GM18870 (cell line): ENCODE data around the gene TMEM248.
"Not testable (repeated sequence)": the region's sequence is repeated elsewhere in the genome, so short reads cannot be mapped to it uniquely, and the experiment has no call there.

Experiments
- ATAC-seq: cut with Tn5 transposase; IDR thresholded peaks from one replicate; pipeline ENCODE4 v1.9.1; 2021; ENCODE audit warnings: moderate library complexity; ENCODE audit not compliant: unreplicated experiment

The TMEM248 gene, protein sequence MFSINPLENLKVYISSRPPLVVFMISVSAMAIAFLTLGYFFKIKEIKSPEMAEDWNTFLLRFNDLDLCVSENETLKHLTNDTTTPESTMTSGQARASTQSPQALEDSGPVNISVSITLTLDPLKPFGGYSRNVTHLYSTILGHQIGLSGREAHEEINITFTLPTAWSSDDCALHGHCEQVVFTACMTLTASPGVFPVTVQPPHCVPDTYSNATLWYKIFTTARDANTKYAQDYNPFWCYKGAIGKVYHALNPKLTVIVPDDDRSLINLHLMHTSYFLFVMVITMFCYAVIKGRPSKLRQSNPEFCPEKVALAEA

DNA sequence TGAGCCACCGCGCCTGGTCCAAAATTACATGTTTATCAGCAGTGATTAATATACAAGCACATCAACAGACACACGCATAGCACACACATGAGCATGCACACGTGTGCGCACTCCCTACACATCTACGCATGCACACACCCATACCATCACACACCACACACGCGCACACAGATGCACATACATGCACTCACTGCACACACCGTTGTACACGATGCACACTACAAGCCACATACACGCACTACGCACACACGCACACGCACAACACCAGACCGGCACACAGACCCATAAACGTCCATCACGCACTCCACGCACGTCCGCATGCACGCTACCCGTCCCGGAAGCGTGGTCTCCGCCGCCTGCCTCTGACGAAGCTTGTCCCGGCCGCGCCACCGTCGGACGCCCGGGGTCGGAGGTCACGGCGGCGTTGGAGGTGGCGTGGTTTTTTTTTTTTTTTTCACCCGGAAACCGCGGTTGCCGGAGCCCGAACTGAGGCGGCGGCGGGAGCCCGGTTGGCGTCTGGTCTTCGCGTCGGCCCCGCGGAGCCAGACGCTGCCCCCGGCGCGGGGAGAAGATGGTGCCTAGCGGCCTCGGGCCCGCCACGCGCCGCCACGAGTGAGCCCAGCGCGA is at the start of gene TMEM248:
TMEM248 (plus strand) TSS at position 457 of the 627 bp plus-strand sequence. CDS start 20,641 bp downstream, outside the sequence.
- peak; percentile 73 for ATAC-seq

DNA sequence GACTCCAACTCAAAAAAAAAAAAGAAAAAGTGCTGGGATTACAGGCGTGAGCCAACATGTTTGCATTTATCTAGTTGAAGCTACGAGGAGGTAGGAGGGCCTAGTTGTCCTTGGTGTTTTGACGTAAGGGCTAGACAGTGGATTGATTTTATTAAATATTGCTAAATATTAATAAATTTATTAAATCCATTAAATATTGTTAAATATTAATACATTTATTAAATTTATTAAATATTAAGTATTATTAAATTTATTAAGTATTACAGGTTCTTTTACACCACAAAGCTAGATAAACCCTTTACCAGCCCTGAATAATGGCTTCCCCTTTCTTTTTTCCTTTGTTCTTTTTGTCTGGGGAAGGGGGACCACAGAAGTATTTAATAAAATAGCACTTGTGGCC is 47.5 kb upstream of the TMEM248 start:
- no peak for ATAC-seq

DNA sequence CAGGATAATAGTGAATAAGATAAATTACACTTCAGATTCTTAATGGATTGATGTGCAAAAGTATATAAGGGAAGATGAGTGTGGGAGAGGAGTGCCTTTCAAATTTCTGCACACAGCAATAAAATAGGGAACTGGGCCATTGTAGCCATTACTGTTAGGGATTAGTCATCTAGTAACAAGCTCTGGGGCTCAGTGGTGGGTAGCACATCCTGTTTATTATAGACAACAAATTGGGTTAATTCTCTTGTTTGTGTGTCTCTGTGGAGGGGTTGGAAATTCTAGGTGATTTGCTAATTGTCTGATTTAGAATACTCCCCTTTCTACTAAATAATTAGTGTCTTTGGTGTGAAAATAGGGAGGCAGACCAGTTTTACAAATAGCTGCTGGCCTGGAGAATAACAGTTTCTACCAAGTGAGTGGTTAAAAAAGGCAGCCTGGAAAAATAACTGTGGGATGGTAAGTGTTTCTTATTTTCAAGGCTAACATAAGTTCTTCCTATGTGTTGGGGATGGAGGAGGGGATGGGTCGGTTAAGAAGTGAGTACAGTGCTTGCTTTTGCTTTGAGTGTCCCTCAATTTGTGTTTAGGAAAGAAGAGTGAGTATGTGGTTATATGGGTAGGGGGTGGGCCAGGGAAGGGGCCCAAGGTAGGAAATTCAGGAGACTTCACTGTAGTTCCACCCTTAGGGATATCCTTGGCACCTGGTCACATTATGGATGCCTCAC is 43.3 kb upstream of the TMEM248 start:
- peak; percentile 95 for ATAC-seq

DNA sequence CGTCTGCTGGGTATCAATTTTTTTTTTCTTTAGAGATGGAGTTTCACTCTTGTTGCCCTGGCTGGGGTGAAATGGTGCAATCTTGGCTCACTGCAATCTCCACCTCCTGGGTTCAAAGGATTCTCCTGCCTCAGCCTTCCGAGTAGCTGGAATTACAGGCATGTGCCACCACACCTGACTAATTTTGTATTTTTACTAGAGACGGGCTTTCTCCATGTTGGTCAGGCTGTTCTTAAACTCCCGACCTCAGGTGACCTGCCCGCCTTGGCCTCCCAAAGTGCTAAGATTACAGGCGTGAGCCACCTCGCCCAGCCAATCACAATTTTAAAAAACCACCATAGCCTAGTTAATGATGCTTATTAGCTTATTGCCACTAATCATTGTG is 42.7 kb upstream of the TMEM248 start:
- not testable (repeated sequence) for ATAC-seq

DNA sequence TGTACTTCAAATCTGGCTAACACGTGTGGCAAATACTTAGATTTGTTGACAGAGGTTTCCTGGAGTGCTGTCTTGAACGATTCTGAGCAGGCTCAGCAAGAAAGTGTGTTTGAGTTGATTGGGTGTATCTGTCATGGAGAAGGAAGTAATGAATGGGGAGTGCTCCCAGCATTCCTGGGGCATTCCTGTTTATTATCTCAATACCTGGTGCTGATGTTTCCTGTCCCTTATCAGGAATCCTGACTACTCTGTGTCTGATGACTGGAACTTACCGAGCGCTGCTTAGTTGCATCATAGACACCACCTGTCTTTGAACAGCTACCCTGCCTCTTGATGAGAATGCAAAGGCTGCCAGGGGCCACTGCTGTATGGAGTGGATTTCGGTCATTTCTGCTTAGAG is 41.0 kb upstream of the TMEM248 start:
- ATAC-seq: no peak

DNA sequence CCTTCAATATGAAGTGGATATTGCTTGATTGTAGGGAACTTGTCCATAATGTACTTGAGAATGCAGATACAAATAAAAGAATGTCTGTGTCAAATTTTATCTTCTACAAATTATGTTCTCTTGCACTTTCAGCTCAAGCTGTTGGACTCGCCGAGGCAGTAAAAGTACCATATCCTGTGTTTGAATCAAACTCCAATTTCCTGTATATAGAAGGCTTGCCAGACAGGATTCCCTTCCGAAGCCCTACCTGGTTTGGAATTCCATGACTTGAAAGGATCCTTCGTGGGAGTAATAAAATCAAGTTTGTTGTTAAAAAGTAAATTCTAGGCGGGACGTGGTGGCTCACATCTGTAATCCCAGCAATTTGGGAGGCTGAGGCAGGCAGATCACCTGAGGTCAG is 40.4 kb upstream of the TMEM248 start:
- ATAC-seq: not testable (repeated sequence)

DNA sequence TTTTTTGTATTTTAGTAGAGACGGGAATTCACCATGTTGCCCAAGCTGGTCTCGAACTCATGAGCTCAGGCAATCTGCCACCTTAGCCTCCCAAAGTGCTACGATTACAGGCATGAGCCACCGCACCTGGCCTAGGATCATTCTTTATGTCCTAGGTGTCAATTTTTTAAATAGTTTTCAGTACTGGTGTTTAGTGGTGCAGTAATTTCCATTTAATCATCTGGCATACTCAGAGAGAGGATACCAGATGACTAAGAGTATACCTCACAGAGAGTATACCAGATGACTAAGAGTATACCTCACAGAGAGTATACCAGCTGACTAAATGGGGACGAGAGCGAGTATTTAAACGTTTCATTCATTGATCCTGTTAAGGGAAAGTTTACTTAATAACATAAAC is 37.3 kb upstream of the TMEM248 start:
- no peak for ATAC-seq

DNA sequence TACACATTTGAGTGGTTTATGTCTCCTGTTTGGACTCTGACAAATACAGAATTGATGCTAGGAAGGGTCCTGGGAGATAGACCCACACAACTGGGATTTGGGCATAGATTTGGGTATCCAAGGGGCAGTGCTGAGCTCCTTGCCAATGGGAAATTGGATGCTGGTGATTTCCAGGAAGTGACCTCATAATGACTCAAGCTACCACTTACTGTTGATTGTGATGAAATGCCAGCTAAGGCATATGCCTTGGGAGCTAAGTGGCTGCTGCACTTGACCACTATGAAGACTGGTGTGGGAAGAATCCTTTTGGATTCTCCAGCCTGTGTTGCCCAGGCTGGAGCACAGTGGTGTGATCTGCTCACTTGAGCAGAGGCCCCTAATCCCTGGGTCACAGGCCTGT is 36.5 kb upstream of the TMEM248 start:
- not testable (repeated sequence) for ATAC-seq

DNA sequence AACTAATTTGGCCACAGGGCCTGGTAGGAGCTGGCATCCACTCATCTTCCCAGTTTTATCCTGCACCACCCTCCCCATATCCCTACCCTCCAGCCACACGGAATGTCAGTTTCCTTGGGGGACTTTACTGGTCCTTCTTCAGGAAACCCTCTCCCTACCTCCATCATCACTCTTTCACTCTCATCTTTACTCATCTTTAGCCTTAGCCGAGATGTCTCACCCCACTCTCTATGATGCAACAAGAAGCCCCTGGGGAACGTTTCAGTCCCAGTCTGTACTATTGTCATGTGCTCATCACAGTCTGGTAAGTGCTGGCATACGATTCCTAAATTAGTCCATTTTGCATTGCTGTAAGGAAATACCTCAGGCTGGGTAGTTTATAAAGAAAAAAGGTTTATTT is 34.9 kb upstream of the TMEM248 start:
- ATAC-seq: peak; percentile 63

DNA sequence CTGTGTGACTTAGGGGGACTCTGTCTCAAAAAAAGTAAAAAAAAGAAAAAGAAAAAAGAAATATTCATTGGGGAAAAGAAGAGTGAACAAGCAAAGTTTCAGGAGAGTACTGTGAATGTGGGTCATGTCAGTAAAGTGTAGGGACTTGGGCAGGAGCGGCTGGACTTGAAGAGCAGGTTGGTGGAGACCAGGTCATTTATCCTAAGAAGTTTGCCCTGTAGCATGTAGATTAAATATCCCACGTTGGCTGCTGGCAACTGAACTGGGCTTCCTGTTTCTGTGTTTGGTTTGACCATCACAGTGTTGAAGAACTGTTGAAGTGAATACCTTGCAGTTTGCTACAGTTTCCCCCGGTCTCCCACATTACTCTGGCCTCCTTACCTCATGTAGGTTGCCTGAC is 32.8 kb upstream of the TMEM248 start:
- ATAC-seq: not testable (repeated sequence)

DNA sequence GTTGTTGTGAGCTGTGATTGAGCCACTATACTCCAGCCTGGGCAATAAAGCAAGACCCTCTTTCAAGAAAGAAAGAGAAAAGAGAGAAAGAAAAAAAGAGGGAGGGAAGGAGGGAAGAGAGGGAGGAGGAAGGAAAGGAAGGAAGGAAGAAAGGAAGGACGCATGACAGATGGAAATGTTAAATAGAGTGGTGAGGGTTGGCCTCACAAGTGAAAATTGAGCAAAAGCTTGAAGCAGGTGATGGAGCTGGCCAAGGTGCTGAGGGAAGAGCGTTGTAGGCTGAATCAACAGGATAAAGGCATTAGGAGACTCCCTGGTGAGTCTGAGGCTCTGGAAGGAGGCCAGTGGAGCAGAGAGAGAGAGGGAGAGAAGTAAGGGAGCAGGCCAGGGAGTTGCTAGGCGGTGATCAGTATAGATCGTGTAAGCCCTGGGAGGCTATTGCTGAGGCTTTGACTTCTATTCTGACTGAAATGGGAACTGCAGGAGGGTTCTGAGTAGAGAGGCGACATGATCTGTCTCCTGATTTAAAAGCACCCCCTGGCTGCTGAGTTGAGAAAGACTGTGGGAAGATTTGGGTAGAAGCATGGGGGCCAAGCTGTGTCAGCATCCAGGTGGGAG is 26.5 kb upstream of the TMEM248 start:
- no peak for ATAC-seq

DNA sequence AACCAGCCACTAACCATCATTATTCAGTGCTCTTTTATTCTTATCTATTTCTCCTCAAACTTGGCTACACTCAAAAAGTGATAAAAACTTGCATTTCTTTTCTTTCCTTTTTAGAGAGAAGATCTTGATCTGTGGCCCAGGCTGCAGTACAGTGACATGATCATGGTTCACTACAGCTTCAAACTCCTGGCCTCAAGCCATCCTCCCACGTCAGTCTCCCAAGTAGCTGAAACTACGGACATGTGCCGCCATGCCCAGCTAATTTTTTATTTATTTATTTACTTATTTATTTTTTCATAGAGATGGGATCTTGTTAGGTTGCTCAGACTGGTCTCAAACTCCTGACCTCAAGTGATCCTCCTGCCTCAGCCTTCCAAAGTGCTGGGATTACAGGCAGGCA is 24.6 kb upstream of the TMEM248 start:
- ATAC-seq: no peak

DNA sequence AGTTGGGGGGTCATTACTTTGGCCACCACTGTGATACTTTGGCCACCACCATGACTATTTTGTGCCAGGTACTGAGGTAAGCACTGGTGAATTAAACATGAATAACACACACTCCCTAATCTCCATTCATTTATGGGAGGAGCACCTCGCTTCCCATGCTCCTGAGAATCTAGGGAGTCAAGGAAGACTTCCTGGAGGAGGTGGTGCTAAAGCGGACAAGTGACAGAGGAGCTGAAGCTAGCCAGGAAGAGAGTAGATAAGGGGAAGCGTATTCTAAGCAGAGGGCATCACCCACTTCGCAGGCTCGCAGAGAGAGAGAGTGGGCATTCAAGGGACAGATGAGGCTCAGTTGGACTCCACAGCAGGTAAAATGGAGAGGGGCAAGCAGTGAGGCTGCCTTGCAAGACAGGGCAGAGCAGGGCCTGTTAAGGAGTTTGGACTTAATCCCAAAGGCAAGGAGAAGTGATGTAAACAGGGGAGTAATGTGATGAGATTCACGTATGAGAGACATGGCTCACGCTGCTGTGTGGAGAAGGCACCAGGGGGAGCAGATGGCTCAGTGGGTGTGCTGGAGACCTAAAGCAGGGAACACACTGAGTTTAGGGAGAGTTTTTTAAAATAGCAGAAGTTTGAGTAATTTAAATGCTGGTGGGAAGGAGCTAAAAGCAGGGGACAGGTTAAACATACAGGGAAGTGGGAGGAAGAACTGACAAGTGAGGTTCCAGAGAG is 21.3 kb upstream of the TMEM248 start:
- no peak for ATAC-seq

DNA sequence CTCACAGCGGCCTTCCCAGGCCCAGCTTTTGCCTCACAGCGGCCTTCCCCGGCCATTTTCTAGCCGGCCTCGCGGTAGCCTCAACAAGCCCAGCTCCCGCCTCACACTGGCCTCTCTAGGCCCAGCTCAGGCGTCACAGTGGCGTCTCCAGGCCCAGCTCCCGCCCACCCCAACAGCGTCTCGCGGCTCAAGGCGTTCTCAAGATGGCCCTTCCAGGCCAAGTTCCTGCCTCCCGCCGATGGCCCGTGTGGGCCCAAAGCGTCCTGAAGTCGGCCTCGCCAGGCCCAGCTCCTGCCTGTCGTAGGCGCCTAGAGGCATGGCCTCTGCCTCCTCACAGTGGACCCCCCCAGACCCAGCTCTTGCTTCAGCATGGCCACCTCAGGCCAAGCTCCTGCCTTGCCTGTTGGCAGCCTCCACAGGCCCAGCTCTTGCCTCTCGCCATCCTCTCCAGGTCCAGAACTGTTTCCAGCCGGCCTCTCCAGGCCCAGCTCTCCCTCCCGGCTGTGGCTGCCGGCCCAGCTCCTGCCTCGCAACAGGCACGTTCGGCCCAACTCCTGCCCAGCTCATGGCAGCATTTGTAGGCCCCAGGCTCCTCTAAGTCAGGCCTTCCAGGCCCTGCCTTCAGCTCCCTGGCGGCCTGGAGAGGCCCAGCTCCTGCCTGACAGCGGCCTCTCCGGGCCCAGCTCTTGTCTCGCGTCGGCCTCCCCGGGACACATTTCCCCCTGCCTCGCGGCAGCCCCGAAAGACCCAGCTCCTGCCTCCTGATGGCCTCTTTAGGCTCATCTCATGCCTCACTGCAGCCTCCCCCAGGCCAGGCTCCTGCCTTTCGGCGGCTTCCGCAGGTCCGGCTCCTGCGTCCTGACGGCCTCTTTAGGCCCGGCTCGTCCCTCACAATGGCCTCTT is 18.8 kb upstream of the TMEM248 start:
- ATAC-seq: no peak

DNA sequence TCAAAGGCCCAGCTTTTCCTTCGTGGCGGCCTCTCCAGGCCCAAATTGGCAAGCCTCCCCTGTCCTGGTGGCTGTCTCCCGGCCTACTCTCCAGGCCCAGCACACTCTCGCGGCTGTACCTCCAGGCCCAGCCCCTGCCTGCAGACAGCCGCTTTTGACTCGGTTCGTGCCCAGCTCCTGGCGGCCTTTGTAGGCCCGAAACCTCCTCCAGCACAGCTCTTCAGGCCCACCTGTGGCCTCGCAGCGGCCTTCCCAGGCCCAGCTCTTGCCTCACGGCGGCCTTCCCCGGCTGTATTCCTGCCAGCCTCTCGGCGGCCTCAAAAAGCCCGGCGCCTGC is 18.2 kb upstream of the TMEM248 start:
- no peak for ATAC-seq

DNA sequence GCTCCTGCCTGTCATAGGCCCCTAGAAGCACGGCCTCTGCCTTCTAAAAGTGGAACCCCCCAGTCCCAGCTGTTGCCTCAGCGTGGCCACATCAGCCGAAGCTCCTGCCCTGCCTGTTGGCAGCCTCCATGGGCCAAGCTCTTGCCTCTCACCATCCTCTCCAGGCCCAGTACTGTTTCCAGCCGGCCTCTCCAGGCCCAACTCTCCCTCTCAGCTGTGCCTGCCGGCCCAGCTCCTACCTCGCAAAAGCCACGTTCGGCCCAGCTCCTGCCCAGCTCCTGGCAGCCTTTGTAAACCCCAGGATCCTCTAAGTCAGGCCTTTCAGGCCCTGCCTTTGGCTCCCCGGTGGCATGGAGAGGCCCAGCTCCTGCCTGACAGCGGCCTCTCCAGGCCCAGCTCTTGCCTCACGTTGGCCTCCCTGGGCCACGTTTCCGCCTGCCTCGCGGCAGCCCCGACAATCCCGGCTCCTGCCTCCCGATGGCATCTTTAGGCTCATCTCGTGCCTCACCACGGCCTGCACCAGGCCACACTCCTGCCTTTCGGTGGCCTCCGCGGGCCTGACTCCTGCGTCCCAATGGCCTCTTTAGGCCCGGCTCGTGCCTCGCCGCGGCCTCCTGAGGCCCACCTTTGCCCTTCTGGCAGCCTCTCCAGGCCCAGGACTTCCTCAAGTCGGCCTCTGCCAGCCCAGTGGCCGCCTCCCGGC is 17.5 kb upstream of the TMEM248 start:
- ATAC-seq: no peak

DNA sequence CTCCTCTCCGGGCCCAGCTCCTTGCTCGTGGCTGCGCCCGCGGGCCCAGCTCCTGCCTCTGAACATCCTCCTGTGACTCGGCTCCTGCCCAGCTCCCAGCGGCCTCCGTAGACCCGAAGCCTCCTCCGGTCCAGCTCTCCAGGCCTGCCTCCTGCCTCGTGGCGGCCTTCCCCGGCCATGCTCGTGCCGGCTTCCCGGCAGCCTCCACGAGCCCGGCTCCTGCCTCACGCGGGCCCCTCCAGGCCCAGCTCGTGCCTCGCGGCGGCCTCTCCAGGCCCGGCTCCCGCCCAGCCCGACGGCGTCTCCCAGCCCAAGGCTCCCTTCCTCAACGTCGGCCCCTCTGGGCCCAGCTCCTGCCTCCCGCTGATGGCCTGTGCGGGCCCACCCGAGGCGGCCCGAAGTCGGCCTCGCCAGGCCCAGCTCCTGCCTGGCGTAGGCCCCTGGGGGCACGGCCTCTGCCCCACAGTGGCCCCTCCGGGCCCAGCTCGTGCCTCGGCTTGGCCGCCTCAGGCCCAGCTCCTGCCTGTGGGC is 16.9 kb upstream of the TMEM248 start:
- ATAC-seq: no peak

DNA sequence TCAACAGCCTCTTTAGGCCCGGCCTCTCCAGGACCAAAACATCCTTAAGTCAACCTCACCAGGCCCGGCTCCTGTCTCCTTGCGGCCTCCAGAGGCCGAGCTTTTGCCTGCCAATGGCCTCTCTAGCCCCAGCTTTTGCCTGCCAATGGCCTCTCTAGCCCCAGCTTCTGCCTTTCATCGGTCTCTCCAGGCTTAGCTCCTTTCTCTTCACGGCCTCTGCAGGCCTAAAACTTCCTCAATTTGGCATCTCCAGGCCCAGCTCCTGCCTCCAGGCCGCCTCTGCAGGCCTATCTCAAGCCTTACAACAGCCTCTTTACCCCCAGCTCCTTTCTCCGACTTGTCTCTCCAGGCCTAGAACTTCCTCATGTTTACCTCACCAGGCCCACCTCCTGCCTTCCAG is 15.7 kb upstream of the TMEM248 start:
- ATAC-seq: no peak

DNA sequence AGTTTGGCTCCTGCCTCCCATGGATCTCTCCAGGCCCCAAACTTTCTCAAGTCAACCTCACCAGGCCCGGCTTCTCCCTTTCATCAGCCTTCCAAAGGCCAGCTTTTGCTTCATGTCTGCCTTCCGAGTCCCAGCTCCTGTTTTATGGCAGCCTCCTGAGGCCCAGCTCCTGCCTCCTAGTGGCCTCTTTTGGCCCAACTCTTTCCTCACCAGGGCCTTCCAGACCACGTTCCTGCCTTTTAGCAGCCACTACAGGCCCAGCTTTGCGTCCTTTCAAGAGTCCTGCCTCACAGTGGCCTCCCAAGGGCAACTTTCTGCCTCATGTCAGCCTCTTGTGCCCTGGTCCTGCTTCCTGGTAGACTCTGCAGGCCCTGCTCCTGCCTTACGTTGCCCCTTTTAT is 15.3 kb upstream of the TMEM248 start:
- no peak for ATAC-seq
